Sciatic nerve (tissue), 2 donors: ENCODE measurements around the gene SASS6. TPM values are rescaled to one million over a fixed set of nuclear protein-coding genes. Genes with fewer than 3 reads are reported as not detected.
"Not testable (repeated sequence)": the region's sequence is repeated elsewhere in the genome, so short reads cannot be mapped to it uniquely, and the experiment has no call there.

Source experiments
- ATAC-seq: fragments of 200-7000 bp; cut with Tn5 transposase; one replicate; pipeline ENCODE4 v1.9.1; 2020; ENCODE audit warnings: mild to moderate bottlenecking, moderate library complexity
- DNase-seq: peaks from one replicate; pipeline ENCODE4 v3.0.0-alpha.2; 2020; ENCODE audit warnings: low spot score
- intact Hi-C: fragments of 100-400 bp; cut with DNase I; formaldehyde crosslinking; loops from one replicate; pipeline ENCODE4 v1.14.2; 2022
- total RNA-seq: library from RNA; stranded (reverse); fragmentation: NEBNext Ultra II Directional; extraction: Animal tissue kit (Norgen Biotek cat#: 25700); gene quantifications from one replicate; pipeline ENCODE4 v1.2.1, GENCODE V29; 2021
- donor health status: DM: no; HTN: no; CAD: no.
- donor health status: DM: no; HTN: no; CAD: no.

SASS6 gene
- total RNA-seq, 1 donor from 2014 or later: 3.1 TPM

GRCh38 chr1:100061681-100062080, 71.0 kb downstream of the SASS6 start:
- intact Hi-C loops: no loop called here
- DNase-seq (no peak), ATAC-seq (no peak)

- DNase-seq (no peak), ATAC-seq (no peak)
- intact Hi-C loops: no loop called here
Measured at GRCh38 chr1:100053727-100054126, 79.0 kb downstream of the SASS6 start.

GRCh38 chr1:100053119-100053518, 79.6 kb downstream of the SASS6 start:
- DNase-seq (no peak), ATAC-seq (no peak)
- intact Hi-C loops: no loop called here

GRCh38 chr1:100051893-100052292, 80.8 kb downstream of the SASS6 start:
- ATAC-seq: no peak
- intact Hi-C loops: no loop called here
- no peak for DNase-seq

GRCh38 chr1:100051401-100051800, 81.3 kb downstream of the SASS6 start:
- DNase-seq: no peak
- intact Hi-C loops: no loop called here
- ATAC-seq: no peak

- ATAC-seq (no peak), DNase-seq (no peak)
- intact Hi-C loops: no loop called here
Measured at GRCh38 chr1:100050139-100050538, 82.6 kb downstream of the SASS6 start.

GRCh38 chr1:100047235-100047708, 85.5 kb downstream of the SASS6 start:
- DNase-seq, ATAC-seq, intact Hi-C loops: not testable (repeated sequence)

- DNase-seq: no peak
- ATAC-seq: no peak
- intact Hi-C loops: no loop called here
Measured at GRCh38 chr1:100045206-100045605, 87.5 kb downstream of the SASS6 start.

- intact Hi-C loops: no loop called here
- ATAC-seq (no peak), DNase-seq (no peak)
Measured at GRCh38 chr1:100039591-100039990, 93.1 kb downstream of the SASS6 start.

- peak; percentile 25 for ATAC-seq
- intact Hi-C loops: no loop called here
- peak; percentile 73 for DNase-seq
Measured at GRCh38 chr1:100038660-100039287, 94.0 kb downstream of the SASS6 start.

- peak; percentile 95 for DNase-seq
- intact Hi-C loops: no loop called here
- peak; percentile 99 for ATAC-seq
Measured at GRCh38 chr1:100037927-100038659, 94.6 kb downstream of the SASS6 start.

GRCh38 chr1:100037656-100037926, 95.1 kb downstream of the SASS6 start:
- intact Hi-C loops: no loop called here
- DNase-seq (no peak), ATAC-seq (no peak)

GRCh38 chr1:100036718-100037655, 95.7 kb downstream of the SASS6 start:
- DNase-seq (no peak), ATAC-seq (no peak)
- intact Hi-C loops: no loop called here

GRCh38 chr1:100035214-100035613, 97.5 kb downstream of the SASS6 start:
- ATAC-seq: no peak
- DNase-seq: no peak
- intact Hi-C loops: no loop called here

GRCh38 chr1:100034470-100034869, 98.3 kb downstream of the SASS6 start:
- intact Hi-C loops: no loop called here
- DNase-seq (no peak), ATAC-seq (no peak)

Other genes starting within 250 kb of the SASS6 start
- 23.8 TPM for gene SLC35A3, start 162.9 kb downstream of the SASS6 start, total RNA-seq
- 25.8 TPM for gene TRMT13, start 233 bp upstream of the SASS6 start, total RNA-seq
- 1.7 TPM for gene LRRC39, start 45.3 kb upstream of the SASS6 start, total RNA-seq
- gene DBT, start 116.9 kb upstream of the SASS6 start, total RNA-seq: 16.2 TPM
- 23.6 TPM for gene RTCA, start 133.3 kb upstream of the SASS6 start, total RNA-seq
- gene CDC14A, start 219.6 kb upstream of the SASS6 start, total RNA-seq: 16.8 TPM